IMR-90 (cell line): ENCODE data around the gene HORMAD2. TPM values are rescaled to one million over a fixed set of nuclear protein-coding genes. Genes with fewer than 3 reads are reported as not detected.

Experiments used
- ATAC-seq: fragments of 200-7000 bp; cut with Tn5 transposase; 2 replicates; pipeline ENCODE4 v1.9.1; 2020; ENCODE audit warnings: low read depth, mild to moderate bottlenecking, moderate library complexity
- BruUV-seq: library from RNA; stranded (reverse); fragments of 400-500 nt; replicated peaks from 2 replicates; lab custom pipeline; 2021; lab: Mats Ljungman, UMichigan
- CTCF ChIA-PET: fragments of 300-600 bp; formaldehyde crosslinking; extraction: SDS; loops from one replicate; lab custom pipeline; 2021; ENCODE audit warnings: antibody characterized with exemption; lab: Yijun Ruan, JAX
- POLR2A ChIA-PET: fragments of 300-600 bp; sonication (Branson Sonifier 250); formaldehyde crosslinking; loops from one replicate; lab custom pipeline; 2022; ENCODE audit warnings: antibody characterized with exemption; ENCODE audit not compliant: unreplicated experiment; lab: Charles Lee
- DNase-seq: peaks from one replicate; pipeline ENCODE4 v3.0.0; 2013
- H2AFZ ChIP-seq: replicated peaks from 2 replicates; pipeline ENCODE3; 2013; ENCODE audit warnings: low read length, mild to moderate bottlenecking; ENCODE audit not compliant: poor library complexity
- H2AK5ac ChIP-seq: 2 replicates; pipeline ENCODE4 v1.6.1; 2013; ENCODE audit warnings: low read depth, low read length, inconsistent platforms
- H2AK9ac ChIP-seq: replicated peaks from 2 replicates; pipeline ENCODE3; 2013; ENCODE audit warnings: mild to moderate bottlenecking, low read depth, low read length, moderate library complexity; ENCODE audit not compliant: poor library complexity
- H2BK120ac ChIP-seq: 2 replicates; pipeline ENCODE4 v1.6.1; 2013; ENCODE audit warnings: low read depth, low read length, inconsistent platforms
- H2BK15ac ChIP-seq: 3 replicates; pipeline ENCODE4 v1.6.1; 2013; ENCODE audit warnings: low read depth, low read length, inconsistent platforms
- H2BK20ac ChIP-seq: 2 replicates; pipeline ENCODE4 v1.6.1; 2013; ENCODE audit warnings: low read depth, mild to moderate bottlenecking, inconsistent platforms, low read length, moderate library complexity
- H2BK5ac ChIP-seq: 2 replicates; pipeline ENCODE4 v1.6.1; 2013; ENCODE audit warnings: mild to moderate bottlenecking, low read depth, low read length, inconsistent platforms; ENCODE audit not compliant: poor library complexity, severe bottlenecking
- H3K14ac ChIP-seq: replicated peaks from 2 replicates; pipeline ENCODE4 v1.6.1; 2013; ENCODE audit warnings: low read depth, low read length, inconsistent platforms
- H3K18ac ChIP-seq: 2 replicates; pipeline ENCODE4 v1.6.1; 2013; ENCODE audit warnings: low read depth, low read length, control low read depth
- H3K23ac ChIP-seq: 2 replicates; pipeline ENCODE4 v1.6.1; 2013; ENCODE audit warnings: low read depth, low read length, inconsistent platforms
- H3K27ac ChIP-seq: 2 replicates; pipeline ENCODE4 v1.5.1; 2013; ENCODE audit warnings: mild to moderate bottlenecking, control low read depth, low read length; ENCODE audit not compliant: insufficient read depth
- H3K27me3 ChIP-seq: 2 replicates; pipeline ENCODE4 v1.6.1; 2013; ENCODE audit warnings: low read length; ENCODE audit not compliant: control insufficient read depth, insufficient read depth
- H3K36me3 ChIP-seq: 2 replicates; pipeline ENCODE4 v1.6.1; 2013; ENCODE audit warnings: low read length, mixed read lengths; ENCODE audit not compliant: control insufficient read depth, insufficient read depth
- H3K4ac ChIP-seq: 2 replicates; pipeline ENCODE4 v1.6.1; 2013; ENCODE audit warnings: low read depth, low read length, inconsistent platforms
- H3K4me1 ChIP-seq: 2 replicates; pipeline ENCODE4 v1.6.1; 2013; ENCODE audit warnings: low read length, mixed read lengths; ENCODE audit not compliant: control insufficient read depth, insufficient read depth
- H3K4me2 ChIP-seq: 2 replicates; pipeline ENCODE4 v1.6.1; 2013; ENCODE audit warnings: low read depth, mild to moderate bottlenecking, control low read depth, low read length, moderate library complexity
- H3K4me3 ChIP-seq: 2 replicates; pipeline ENCODE4 v1.5.1; 2013; ENCODE audit warnings: low read depth, mild to moderate bottlenecking, control low read depth, low read length, moderate library complexity; ENCODE audit not compliant: insufficient read depth
- H3K56ac ChIP-seq: 2 replicates; pipeline ENCODE4 v1.6.1; 2013; ENCODE audit warnings: low read length, inconsistent platforms; ENCODE audit not compliant: insufficient read depth; ENCODE audit errors: extremely low read depth
- H3K79me1 ChIP-seq, 2 experiments: 2 replicates each; pipeline ENCODE4 v1.6.1; 2013; ENCODE audit warnings: low read length in 2 of 2, inconsistent platforms in 1 of 2, low read depth in 1 of 2
- H3K9ac ChIP-seq: 2 replicates; pipeline ENCODE4 v1.6.1; 2013; ENCODE audit warnings: low read depth, low read length, control low read depth
- H3K9me1 ChIP-seq: 2 replicates; pipeline ENCODE4 v1.6.1; 2013; ENCODE audit warnings: low read length, inconsistent platforms; ENCODE audit not compliant: insufficient read depth
- H3K9me3 ChIP-seq: 2 replicates; pipeline ENCODE4 v1.6.1; 2013; ENCODE audit warnings: low read length; ENCODE audit not compliant: control insufficient read depth, insufficient read depth
- H4K20me1 ChIP-seq: 2 replicates; pipeline ENCODE4 v1.6.1; 2013; ENCODE audit warnings: low read length, inconsistent platforms; ENCODE audit not compliant: insufficient read depth
- H4K5ac ChIP-seq: 2 replicates; pipeline ENCODE4 v1.6.1; 2013; ENCODE audit warnings: mild to moderate bottlenecking, low read depth, low read length, control low read depth
- H4K8ac ChIP-seq, 2 experiments: 2 replicates each; pipeline ENCODE4 v1.6.1; 2013; ENCODE audit warnings: low read depth in 2 of 2, low read length in 2 of 2, control low read depth in 1 of 2, inconsistent platforms in 1 of 2
- H4K91ac ChIP-seq: 2 replicates; pipeline ENCODE4 v1.6.1; 2013; ENCODE audit warnings: low read depth, low read length, inconsistent platforms; ENCODE audit not compliant: insufficient read depth
- BHLHE40 ChIP-seq: fragments of 150-350 bp; IDR thresholded peaks from 2 replicates; pipeline ENCODE4 v1.6.1; 2016; ENCODE audit warnings: mild to moderate bottlenecking, low read depth, low read length
- CHD1 ChIP-seq: IDR thresholded peaks from 2 replicates; pipeline ENCODE4 v1.6.1; 2012; ENCODE audit warnings: low read depth, low read length, improper control_type of control experiment
- ELK1 ChIP-seq: fragments of 150-350 bp; IDR thresholded peaks from 2 replicates; pipeline ENCODE4 v1.6.1; 2016; ENCODE audit warnings: low read depth, mild to moderate bottlenecking, low read length, moderate library complexity, borderline replicate concordance
- FOS ChIP-seq: fragments of 150-350 bp; IDR thresholded peaks from 2 replicates; pipeline ENCODE4 v1.6.1; 2016; ENCODE audit warnings: low read depth, low read length
- MAZ ChIP-seq: IDR thresholded peaks from 2 replicates; pipeline ENCODE4 v1.6.1; 2012; ENCODE audit warnings: low read depth, mild to moderate bottlenecking, low read length, improper control_type of control experiment, moderate library complexity, borderline replicate concordance
- MXI1 ChIP-seq: IDR thresholded peaks from 2 replicates; pipeline ENCODE4 v1.6.1; 2012; ENCODE audit warnings: low read depth, mild to moderate bottlenecking, low read length, moderate library complexity, borderline replicate concordance
- NFE2L2 ChIP-seq: fragments of 150-350 bp; IDR thresholded peaks from 2 replicates; pipeline ENCODE4 v1.6.1; 2016; ENCODE audit warnings: low read depth, mild to moderate bottlenecking, low read length
- POLR2A ChIP-seq: IDR thresholded peaks from 2 replicates; pipeline ENCODE4 v1.6.1; 2012; ENCODE audit warnings: mild to moderate bottlenecking, low read depth, low read length
- RAD21 ChIP-seq: IDR thresholded peaks from 2 replicates; pipeline ENCODE4 v1.6.1; 2012; ENCODE audit warnings: low read length, improper control_type of control experiment
- RCOR1 ChIP-seq: IDR thresholded peaks from 2 replicates; pipeline ENCODE4 v1.6.1; 2012; ENCODE audit warnings: mild to moderate bottlenecking, low read length, improper control_type of control experiment; ENCODE audit not compliant: insufficient replicate concordance
- RFX5 ChIP-seq: IDR thresholded peaks from 2 replicates; pipeline ENCODE4 v1.8.0; 2012; ENCODE audit warnings: low read depth, mild to moderate bottlenecking, low read length, moderate library complexity
- SMC3 ChIP-seq: fragments of 150-350 bp; IDR thresholded peaks from 2 replicates; pipeline ENCODE4 v1.6.1; 2016; ENCODE audit warnings: low read depth, mild to moderate bottlenecking, antibody characterized with exemption, low read length, moderate library complexity
- WGBS, 2 experiments: methylation state at CpG; one replicate each; pipeline versions ENCODE4 v1.1.5 to v1.1.7; 2013; ENCODE audit warnings: missing lambda C conversion rate in 2 of 2; ENCODE audit not compliant: insufficient read length in 1 of 2; ENCODE audit errors: extremely low coverage in 2 of 2; 5-methylcytosine and 5-hydroxymethylcytosine counted together
- dilution Hi-C: fragments of 300-500 bp; cut with HindIII; formaldehyde crosslinking; loops from one replicate; pipeline ENCODE4 v1.14.3; 2018; ENCODE audit warnings: low sequenced_read_pairs; ENCODE audit not compliant: unreplicated experiment
- in situ Hi-C: fragments of 300-500 bp; cut with MboI; formaldehyde crosslinking; loops from 3 replicates; pipeline ENCODE4 v1.14.3; 2019; ENCODE audit warnings: low sequenced_read_pairs, inconsistent platforms, mixed read lengths
- intact Hi-C: fragments of 100-400 bp; cut with micrococcal nuclease; formaldehyde crosslinking; loops from 2 replicates; pipeline ENCODE4 v1.10.0; 2022
- polyA plus RNA-seq, 3 experiments: library from polyadenylated mRNA; depleted of rRNA; stranded (reverse); fragments of >200 nt; gene quantifications; 2 replicates each; pipeline ENCODE4 v1.2.3, GENCODE V29; 2012; ENCODE audit warnings: low replicate concordance in 1 of 3
- total RNA-seq: library from RNA; depleted of rRNA; stranded (reverse); fragments of >200 nt; gene quantifications from 2 replicates; pipeline ENCODE4 v1.2.3, GENCODE V29; 2012

The HORMAD2 gene
- total and polyA plus RNA-seq, 2 of the 4 experiments (the other 2 are of a cell fraction) = not detected

GRCh38 chr22:30182350-30182745 is 102.1 kb downstream of the HORMAD2 start:
- CTCF ChIA-PET = interaction anchor here (0.6 to 1.2 kb wide), 3 partner anchors 16 to 78 kb away, joined by 3 to 4 read pairs (median 3); no protein-coding TSS in a partner anchor
- TF ChIP-seq FOS (no peak), RCOR1 (no peak), NFE2L2 (no peak), SMC3 (no peak), POLR2A (no peak), CHD1 (no peak), RAD21 (no peak), MXI1 (no peak), ELK1 (no peak), BHLHE40 (no peak), RFX5 (no peak), MAZ (no peak)
- peaks cover 16% of the 10 kb centered on the region for H3K9me1 ChIP-seq
- in situ Hi-C loops = no loop called here
- H3K27me3 ChIP-seq = no peaks in the 10 kb centered on the region
- dilution Hi-C loops = no loop called here
- H2AK5ac ChIP-seq = peak overlapping the region; percentile 98
- H3K9me3 ChIP-seq = no peaks in the 10 kb centered on the region
- peaks cover 0 to 4% of the 10 kb centered on the region in 2 experiments; a peak in 1 of 4 replicates for H3K79me1 ChIP-seq
- H3K36me3 ChIP-seq = no peaks in the 10 kb centered on the region
- peak overlapping the region; percentile 98 for H2BK120ac ChIP-seq
- H2AFZ ChIP-seq = no peak overlapping the region
- no peaks in the 10 kb centered on the region for H4K20me1 ChIP-seq
- no CpG with 5 or more reads among the region's 4 CpGs for WGBS, 2 experiments
- POLR2A ChIA-PET = interaction anchor here (1.4 kb wide), 2 partner anchors 23 to 64 kb away, joined by 3 to 5 read pairs; partner anchors contain the start of gene LIF
- BruUV-seq = no TSS peak
- peak overlapping the region; percentile 69 for H4K91ac ChIP-seq
- intact Hi-C loops = no loop called here
- no peak overlapping the region for H3K4me2 ChIP-seq
- H3K14ac ChIP-seq = peak overlapping the region; percentile 85
- H3K18ac ChIP-seq = peak overlapping the region; percentile 59
- peak; percentile 52 for DNase-seq
- peak overlapping the region; percentile 90 for H2BK20ac ChIP-seq
- peak overlapping the region; percentile 39 for H2AK9ac ChIP-seq
- peak overlapping the region; percentile 80; the same call in 1 of the 2 replicates for H3K23ac ChIP-seq
- H3K27ac ChIP-seq = peak overlapping the region; percentile 58
- peak overlapping the region; percentile 87 for H3K4ac ChIP-seq
- H2BK15ac ChIP-seq = peak overlapping the region; percentile 98
- peak overlapping the region; percentile 51 to 93; a peak in 3 of 4 replicates for H4K8ac ChIP-seq
- no peak overlapping the region for H3K56ac ChIP-seq
- H4K5ac ChIP-seq = peak overlapping the region; percentile 27
- H3K4me1 ChIP-seq = peaks cover 19% of the 10 kb centered on the region
- no peak overlapping the region for H3K4me3 ChIP-seq
- peak; percentile 25; the same call in 1 of the 2 replicates for ATAC-seq
- H2BK5ac ChIP-seq = peak overlapping the region; percentile 61
- no peak overlapping the region for H3K9ac ChIP-seq
